ENCODE results near the gene MKI67. TPM values are rescaled to one million over a fixed set of nuclear protein-coding genes. Genes with fewer than 3 reads are reported as not detected.

The MKI67 gene
- total and polyA plus RNA-seq, 2 of the 4 experiments (the other 2 are of a cell fraction), result 13.5 to 36.4 TPM

DNA sequence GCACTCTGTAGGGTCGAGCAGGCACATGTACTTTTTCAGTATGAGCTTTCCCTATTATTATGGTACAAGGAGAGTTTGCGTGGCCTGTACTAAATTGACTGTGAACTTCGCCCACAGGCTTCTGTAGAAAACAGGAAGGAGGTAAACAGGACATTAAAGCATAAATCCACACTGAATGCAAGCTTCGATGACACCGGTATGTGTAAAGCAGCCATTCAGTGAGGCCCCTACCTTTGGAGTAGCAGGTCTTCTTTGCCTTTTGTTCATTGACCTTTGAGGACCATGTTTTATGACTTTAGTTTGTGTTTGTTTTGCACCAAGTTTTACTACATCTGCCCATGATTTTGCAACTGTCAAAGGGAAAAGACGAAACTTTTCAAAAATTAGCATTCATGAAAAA is 14.5 kb downstream of the MKI67 start:
- DNase-seq (no peak), ATAC-seq (ENCODE audit: low read depth) (no peak)
- H3K9me3 ChIP-seq (ENCODE audit: control insufficient read depth, insufficient read depth, low read length), result no peaks in the 10 kb centered on the region
- H3K79me1 ChIP-seq (ENCODE audit: low read depth in 1 of 2, low read length in 2 of 2), result peaks cover 19 to 20% of the 10 kb centered on the region in 2 experiments
- in situ Hi-C loops (cut with MboI; ENCODE audit: low sequenced_read_pairs) (no loop called here), dilution Hi-C loops (cut with HindIII; ENCODE audit: low sequenced_read_pairs, unreplicated experiment) (no loop called here), intact Hi-C loops (cut with micrococcal nuclease) (no loop called here)
- H3K9ac ChIP-seq (ENCODE audit: low read depth, low read length), result no peak overlapping the region
- no peak overlapping the region for H2BK15ac ChIP-seq (ENCODE audit: low read depth, low read length)
- no peak overlapping the region for H2BK20ac ChIP-seq (ENCODE audit: low read depth, low read length)
- no peaks in the 10 kb centered on the region for H3K27me3 ChIP-seq (ENCODE audit: control insufficient read depth, insufficient read depth, low read length)
- no peak overlapping the region for H3K27ac ChIP-seq (ENCODE audit: insufficient read depth, low read length)
- no peaks in the 10 kb centered on the region; the same call in 1 of the 2 replicates for H3K9me1 ChIP-seq (ENCODE audit: insufficient read depth, low read length)
- WGBS, 2 experiments (ENCODE audit: extremely low coverage in 2 of 2, insufficient read length in 1 of 2), result 100% methylated on average over 1 of the region's 6 CpGs; no CpG with 5 or more reads in 1 of the 2 experiments
- H3K36me3 ChIP-seq (ENCODE audit: control insufficient read depth, insufficient read depth, low read length), result peaks cover 34% of the 10 kb centered on the region
- H4K91ac ChIP-seq (ENCODE audit: insufficient read depth, low read depth, low read length), result no peak overlapping the region
- ChIA-PET POLR2A (ENCODE audit: unreplicated experiment) (no interaction called here), CTCF (no interaction called here)
- H3K4me3 ChIP-seq (ENCODE audit: insufficient read depth, low read depth, low read length), result no peak overlapping the region
- BruUV-seq (replicated peaks), result no TSS peak
- no peaks in the 10 kb centered on the region for H4K20me1 ChIP-seq (ENCODE audit: insufficient read depth, low read length)
- H3K14ac ChIP-seq (replicated peaks; ENCODE audit: low read depth, low read length), result no peak overlapping the region
- no peak overlapping the region for H3K4ac ChIP-seq (ENCODE audit: low read depth, low read length)
- no peak overlapping the region for H2AK9ac ChIP-seq (replicated peaks; ENCODE audit: low read depth, low read length, poor library complexity)
- H2AK5ac ChIP-seq (ENCODE audit: low read depth, low read length), result no peak overlapping the region
- H4K8ac ChIP-seq (ENCODE audit: low read depth in 2 of 2, low read length in 2 of 2), result no peak overlapping the region
- TF ChIP-seq SMC3 (IDR thresholded peaks at IDR 0.05; ENCODE audit: low read depth, low read length) (no peak), CHD1 (IDR thresholded peaks at IDR 0.05; ENCODE audit: low read depth, low read length) (no peak), CEBPB (IDR thresholded peaks at IDR 0.05; ENCODE audit: low read depth, low read length) (no peak)
- H3K56ac ChIP-seq (ENCODE audit: extremely low read depth, insufficient read depth, low read length), result no peak overlapping the region
- no peak overlapping the region for H3K23ac ChIP-seq (ENCODE audit: low read depth, low read length)
- no peaks in the 10 kb centered on the region for H3K4me1 ChIP-seq (ENCODE audit: control insufficient read depth, insufficient read depth, low read length)
- H4K5ac ChIP-seq (ENCODE audit: low read depth, low read length), result no peak overlapping the region
- no peak overlapping the region for H3K4me2 ChIP-seq (ENCODE audit: low read depth, low read length)
- H2BK5ac ChIP-seq (ENCODE audit: low read depth, low read length, poor library complexity, severe bottlenecking), result no peak overlapping the region
- no peak overlapping the region for H2AFZ ChIP-seq (replicated peaks; ENCODE audit: low read length, poor library complexity)
- no peak overlapping the region for H2BK120ac ChIP-seq (ENCODE audit: low read depth, low read length)
- H3K18ac ChIP-seq (ENCODE audit: low read depth, low read length), result no peak overlapping the region
